ENCODE measurements around the gene SEMA4G.

Gene SEMA4G

GRCh38 chr10:100960251-100960650 lies 9.1 kb upstream of the SEMA4G start:
- DNase-seq (ENCODE audit: low read depth, low spot score), result no peak
- no peak for TF ChIP-seq CTCF (IDR thresholded peaks at IDR 0.05; ENCODE audit: insufficient read depth, low read length, missing control alignments)
- POLR2A ChIA-PET, result no interaction called here
- CTCF ChIA-PET, result interaction anchor here (1.0 kb wide), 1 partner anchor 9 kb away, joined by 3 read pairs; no protein-coding TSS in a partner anchor
- H3K4me3 ChIP-seq (ENCODE audit: low read depth, low read length), result no peak overlapping the region

GRCh38 chr10:100962351-100963080 lies 6.8 kb upstream of the SEMA4G start:
- no peak for DNase-seq (ENCODE audit: low read depth, low spot score)
- POLR2A ChIA-PET, result no interaction called here
- no peak for TF ChIP-seq CTCF (IDR thresholded peaks at IDR 0.05; ENCODE audit: insufficient read depth, low read length, missing control alignments)
- CTCF ChIA-PET, result interaction anchor here (1.1 to 1.7 kb wide), 5 partner anchors 13 to 52 kb away, joined by 3 to 8 read pairs (median 5); no protein-coding TSS in a partner anchor
- no peak overlapping the region for H3K4me3 ChIP-seq (ENCODE audit: low read depth, low read length)

GRCh38 chr10:100963826-100964225 lies 5.5 kb upstream of the SEMA4G start:
- no peak overlapping the region for H3K4me3 ChIP-seq (ENCODE audit: low read depth, low read length)
- CTCF ChIA-PET, result interaction anchor here (1.1 to 2.3 kb wide), 4 partner anchors 16 to 56 kb away, joined by 3 to 8 read pairs (median 6); no protein-coding TSS in a partner anchor
- no peak for DNase-seq (ENCODE audit: low read depth, low spot score)
- no peak for TF ChIP-seq CTCF (IDR thresholded peaks at IDR 0.05; ENCODE audit: insufficient read depth, low read length, missing control alignments)
- POLR2A ChIA-PET, result no interaction called here

- no peak overlapping the region for H3K4me3 ChIP-seq (ENCODE audit: low read depth, low read length)
- ChIA-PET CTCF (interaction anchor here (0.8 to 4.3 kb wide), 8 partner anchors 8 to 101 kb away, joined by 3 to 28 read pairs (median 6); no protein-coding TSS in a partner anchor), POLR2A (no interaction called here)
- no peak for DNase-seq (ENCODE audit: low read depth, low spot score)
- TF ChIP-seq CTCF (IDR thresholded peaks at IDR 0.05; ENCODE audit: insufficient read depth, low read length, missing control alignments), result no peak
Measured at GRCh38 chr10:100965820-100966219, 3.5 kb upstream of the SEMA4G start.

- no peak for DNase-seq (ENCODE audit: low read depth, low spot score)
- ChIA-PET CTCF (interaction anchor here (0.7 to 4.7 kb wide), 9 partner anchors 9 to 100 kb away, joined by 3 to 49 read pairs (median 3); no protein-coding TSS in a partner anchor), POLR2A (no interaction called here)
- no peak overlapping the region for H3K4me3 ChIP-seq (ENCODE audit: low read depth, low read length)
- no peak for TF ChIP-seq CTCF (IDR thresholded peaks at IDR 0.05; ENCODE audit: insufficient read depth, low read length, missing control alignments)
Measured at GRCh38 chr10:100966887-100967286, 2.4 kb upstream of the SEMA4G start.

GRCh38 chr10:100967332-100967731 lies 2.0 kb upstream of the SEMA4G start:
- no peak for DNase-seq (ENCODE audit: low read depth, low spot score)
- no peak for TF ChIP-seq CTCF (IDR thresholded peaks at IDR 0.05; ENCODE audit: insufficient read depth, low read length, missing control alignments)
- H3K4me3 ChIP-seq (ENCODE audit: low read depth, low read length), result no peak overlapping the region
- ChIA-PET POLR2A (no interaction called here), CTCF (interaction anchor here (0.7 to 4.7 kb wide), 11 partner anchors 10 to 58 kb away, joined by 3 to 49 read pairs (median 4); partner anchors contain the start of genes MRPL43 and TWNK)
